NCI-H1105 (cell line): ENCODE data around the gene EGFL6.

Experiments
- DNase-seq: peaks from one replicate; lab custom pipeline; 2025; lab: John Stamatoyannopoulos, UW

EGFL6 gene, protein sequence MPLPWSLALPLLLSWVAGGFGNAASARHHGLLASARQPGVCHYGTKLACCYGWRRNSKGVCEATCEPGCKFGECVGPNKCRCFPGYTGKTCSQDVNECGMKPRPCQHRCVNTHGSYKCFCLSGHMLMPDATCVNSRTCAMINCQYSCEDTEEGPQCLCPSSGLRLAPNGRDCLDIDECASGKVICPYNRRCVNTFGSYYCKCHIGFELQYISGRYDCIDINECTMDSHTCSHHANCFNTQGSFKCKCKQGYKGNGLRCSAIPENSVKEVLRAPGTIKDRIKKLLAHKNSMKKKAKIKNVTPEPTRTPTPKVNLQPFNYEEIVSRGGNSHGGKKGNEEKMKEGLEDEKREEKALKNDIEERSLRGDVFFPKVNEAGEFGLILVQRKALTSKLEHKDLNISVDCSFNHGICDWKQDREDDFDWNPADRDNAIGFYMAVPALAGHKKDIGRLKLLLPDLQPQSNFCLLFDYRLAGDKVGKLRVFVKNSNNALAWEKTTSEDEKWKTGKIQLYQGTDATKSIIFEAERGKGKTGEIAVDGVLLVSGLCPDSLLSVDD

DNA sequence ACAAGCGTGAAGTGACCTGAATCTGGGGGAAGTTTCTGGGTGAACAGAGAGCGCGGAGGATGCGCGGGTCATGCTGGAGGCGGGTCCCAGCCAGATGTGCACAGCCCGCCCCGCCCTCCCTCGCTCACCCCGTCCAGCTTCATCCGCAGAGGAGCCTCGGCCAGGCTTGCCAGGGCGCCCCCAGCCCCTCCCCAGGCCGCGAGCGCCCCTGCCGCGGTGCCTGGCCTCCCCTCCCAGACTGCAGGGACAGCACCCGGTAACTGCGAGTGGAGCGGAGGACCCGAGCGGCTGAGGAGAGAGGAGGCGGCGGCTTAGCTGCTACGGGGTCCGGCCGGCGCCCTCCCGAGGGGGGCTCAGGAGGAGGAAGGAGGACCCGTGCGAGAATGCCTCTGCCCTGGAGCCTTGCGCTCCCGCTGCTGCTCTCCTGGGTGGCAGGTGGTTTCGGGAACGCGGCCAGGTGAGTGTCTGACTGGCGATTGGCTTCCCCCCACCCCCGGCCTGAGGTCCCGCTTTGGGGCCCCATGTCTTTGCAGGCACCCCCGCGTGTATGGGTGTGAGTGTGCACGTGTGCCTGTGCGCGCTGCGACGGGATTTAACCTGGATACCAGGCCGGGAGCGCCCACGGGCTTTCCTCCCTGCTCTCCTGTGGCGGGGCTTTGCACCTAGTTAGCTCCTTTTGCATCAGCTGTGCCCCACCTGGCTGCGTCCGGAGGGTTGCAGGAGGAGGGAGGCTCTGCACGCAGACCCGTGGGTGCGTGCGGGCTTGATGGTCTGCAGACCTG, at the start of gene EGFL6:
EGFL6 (plus strand) TSS at position 123 of the 782 bp plus-strand sequence; CDS start at position 384, 261 bp downstream.
- no peak for DNase-seq

DNA sequence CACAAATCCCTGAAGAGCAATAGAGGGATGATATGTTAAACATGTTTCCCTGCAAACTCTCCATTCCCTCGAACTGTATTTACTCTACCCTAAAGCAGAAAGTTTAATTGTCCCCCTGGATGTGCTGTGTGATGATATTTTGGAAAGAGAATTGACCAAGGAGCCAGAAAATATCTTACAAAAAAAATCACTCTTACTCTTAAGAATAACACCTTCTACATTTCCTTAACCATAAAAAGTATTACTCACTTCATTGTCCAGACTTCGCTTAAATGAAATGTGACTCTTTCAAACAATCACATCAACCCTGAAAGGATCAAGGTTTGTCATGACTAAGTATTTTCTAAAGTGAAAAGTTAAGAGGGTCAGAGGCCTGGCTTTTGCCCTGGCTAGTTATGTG, 49.0 kb upstream of the EGFL6 start:
- DNase-seq, result no peak

DNA sequence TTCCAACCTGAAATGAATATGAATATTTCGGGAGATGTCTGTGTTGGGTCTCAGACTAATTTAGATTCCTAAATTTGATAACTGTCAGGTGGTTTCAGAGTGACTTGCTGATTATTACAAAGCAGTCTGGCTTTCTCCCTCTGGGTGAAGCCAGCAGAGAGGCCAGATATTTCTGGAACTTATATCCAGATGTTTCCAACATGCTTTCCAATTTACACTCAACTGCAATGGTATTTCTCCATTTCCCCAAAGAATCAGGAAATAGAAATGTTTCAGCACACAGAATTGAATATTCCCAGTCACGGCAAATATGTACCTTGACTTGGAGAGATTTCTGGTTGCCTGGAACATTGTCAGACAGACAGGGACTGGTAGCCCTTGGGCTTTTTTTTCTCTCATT, 48.5 kb upstream of the EGFL6 start:
- no peak for DNase-seq

GRCh38 chrX:13522811-13523210, 46.6 kb upstream of the EGFL6 start:
- DNase-seq, result no peak

GRCh38 chrX:13533726-13534125, 35.7 kb upstream of the EGFL6 start:
- DNase-seq, result no peak

GRCh38 chrX:13535376-13536165, 33.8 kb upstream of the EGFL6 start:
- DNase-seq, result peak; percentile 3

- DNase-seq, result no peak
These were observed 32.9 kb upstream of the EGFL6 start for GRCh38 chrX:13536551-13536950.

GRCh38 chrX:13538414-13538813, 31.0 kb upstream of the EGFL6 start:
- DNase-seq, result no peak

DNA sequence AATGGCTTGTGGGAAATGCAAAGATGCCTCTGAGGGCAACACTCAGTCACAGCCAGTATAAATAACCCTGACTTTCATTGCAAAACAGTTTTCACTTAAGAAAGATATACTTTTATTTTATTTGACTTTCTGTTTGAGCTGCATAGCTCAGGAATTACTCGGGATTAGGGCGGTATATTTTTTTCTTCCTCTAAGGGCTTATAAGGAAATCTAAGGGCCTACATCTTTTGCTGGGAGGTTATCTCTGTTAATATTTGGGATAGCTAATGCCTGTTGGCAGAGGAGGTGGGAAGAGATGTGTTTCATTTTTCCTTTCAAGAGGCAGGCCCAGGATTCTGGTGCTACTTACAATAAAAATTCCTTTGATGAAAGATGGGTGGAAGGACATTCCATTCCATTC, 28.8 kb upstream of the EGFL6 start:
- no peak for DNase-seq

- DNase-seq, result peak; percentile 55
These were observed 23.7 kb upstream of the EGFL6 start for GRCh38 chrX:13545726-13546125.

- no peak for DNase-seq
These were observed 21.7 kb upstream of the EGFL6 start for GRCh38 chrX:13547671-13548070.

DNA sequence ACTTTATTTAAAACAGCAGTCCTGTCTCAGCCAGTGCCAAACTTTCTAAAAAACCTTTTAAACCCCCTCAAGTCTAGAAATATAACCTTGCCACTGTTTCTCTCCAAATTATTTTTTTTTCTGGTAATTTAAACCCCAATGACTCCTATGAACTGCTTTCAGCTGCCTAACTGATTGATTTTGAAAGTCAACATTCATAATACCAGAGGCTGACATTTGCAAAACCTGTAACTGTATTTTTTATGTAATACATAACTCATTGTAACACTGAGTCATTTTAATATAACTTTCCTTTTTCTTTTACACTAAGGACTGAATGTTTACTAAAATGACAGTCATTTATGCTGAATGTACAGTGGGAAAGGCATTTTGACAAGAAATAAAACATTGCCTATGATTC, 19.1 kb upstream of the EGFL6 start:
- no peak for DNase-seq

DNA sequence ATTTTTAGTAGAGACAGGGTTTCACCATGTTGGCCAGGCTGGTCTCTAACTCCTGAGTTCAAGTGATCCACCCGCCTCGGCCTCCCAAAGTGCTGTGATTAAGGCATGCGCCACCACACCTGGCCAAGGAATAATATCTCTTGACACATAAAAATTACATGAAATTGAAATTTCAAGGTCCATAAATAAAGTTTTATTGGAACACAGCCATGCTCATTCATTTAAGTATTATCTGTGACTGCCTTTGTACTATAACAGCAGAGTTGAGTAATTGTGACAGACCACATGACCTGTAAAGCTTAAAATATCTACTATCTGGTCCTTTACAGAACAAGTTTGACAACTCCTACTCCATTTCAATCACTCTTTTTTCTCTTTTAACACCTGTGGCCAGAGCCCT, 17.8 kb upstream of the EGFL6 start:
- no peak for DNase-seq

DNA sequence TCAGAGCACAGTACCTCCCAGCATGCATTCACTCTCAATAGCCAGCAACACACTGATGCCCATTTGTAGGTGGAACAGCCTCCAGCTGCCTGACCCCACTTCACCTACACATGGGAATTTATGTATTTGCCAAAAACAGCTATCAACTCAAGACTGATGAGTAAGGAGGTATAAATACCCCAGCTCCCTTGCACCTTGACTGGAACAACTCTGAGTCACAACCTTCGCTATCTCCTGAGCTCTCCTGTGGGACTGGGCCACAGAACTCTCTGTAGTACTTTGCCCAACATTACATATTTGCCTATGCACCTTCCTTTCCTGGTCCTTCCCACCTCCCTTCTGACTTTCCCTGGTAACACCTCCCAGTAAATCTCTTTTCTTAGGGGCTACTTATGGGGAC, 16.5 kb upstream of the EGFL6 start:
- no peak for DNase-seq

DNA sequence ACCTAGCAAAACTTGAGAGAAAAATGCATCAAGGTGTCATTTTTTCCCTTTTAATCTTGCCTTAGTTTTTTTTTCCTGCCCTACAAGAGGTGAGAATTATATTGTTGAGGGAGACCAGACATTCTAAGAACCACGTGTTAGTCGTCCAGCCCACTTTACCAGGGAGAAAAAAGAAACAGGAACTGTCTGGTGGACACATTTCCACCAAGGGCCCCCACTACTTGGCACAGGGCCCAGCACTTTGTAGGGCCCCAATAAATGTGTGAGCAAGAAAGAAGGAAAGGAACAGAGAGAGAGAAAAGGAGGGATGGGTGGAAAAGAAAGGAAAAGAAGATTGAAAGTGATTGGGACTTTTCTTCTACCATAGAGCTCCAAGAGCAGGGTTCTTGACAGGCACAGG, 3.9 kb upstream of the EGFL6 start:
- no peak for DNase-seq

DNA sequence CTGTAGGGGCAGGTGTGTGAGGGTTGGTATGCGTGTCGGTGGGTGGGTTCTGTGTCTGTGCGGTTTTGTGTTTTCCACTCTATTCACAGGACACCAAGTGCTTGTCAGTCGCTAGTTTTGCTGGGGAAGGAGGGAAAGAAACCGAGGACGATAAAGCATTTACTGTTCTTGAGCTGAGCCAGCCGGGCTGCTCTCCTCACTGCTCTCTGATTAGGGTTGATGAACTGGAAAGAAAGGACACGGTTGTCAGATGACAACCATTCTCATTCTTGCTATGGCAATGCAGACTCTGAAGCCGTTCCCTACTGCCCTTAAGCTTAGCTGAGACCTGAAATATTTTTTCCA, 832 bp downstream of the EGFL6 start:
- no peak for DNase-seq

DNA sequence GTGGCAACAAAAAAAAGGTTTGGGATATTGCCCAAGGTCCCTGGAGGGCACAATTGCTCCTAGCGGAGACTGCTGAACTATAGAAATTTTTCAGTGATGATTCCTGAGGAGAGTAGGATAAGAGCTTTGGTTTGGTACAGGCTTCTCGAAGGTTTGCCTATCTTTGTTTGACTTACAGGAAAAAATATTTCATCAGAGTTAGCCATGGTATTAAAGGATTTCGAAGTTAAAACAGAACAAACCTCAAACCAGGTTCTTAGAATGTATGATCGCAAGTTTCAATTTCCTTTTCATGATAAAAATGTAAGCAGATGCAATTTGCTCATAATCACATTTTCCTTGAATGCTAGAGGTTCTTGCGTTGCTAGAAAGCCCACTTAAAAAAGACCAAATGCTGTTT, 1.7 kb downstream of the EGFL6 start:
- no peak for DNase-seq

- no peak for DNase-seq
These were observed 5.2 kb downstream of the EGFL6 start for GRCh38 chrX:13574600-13574999.

DNA sequence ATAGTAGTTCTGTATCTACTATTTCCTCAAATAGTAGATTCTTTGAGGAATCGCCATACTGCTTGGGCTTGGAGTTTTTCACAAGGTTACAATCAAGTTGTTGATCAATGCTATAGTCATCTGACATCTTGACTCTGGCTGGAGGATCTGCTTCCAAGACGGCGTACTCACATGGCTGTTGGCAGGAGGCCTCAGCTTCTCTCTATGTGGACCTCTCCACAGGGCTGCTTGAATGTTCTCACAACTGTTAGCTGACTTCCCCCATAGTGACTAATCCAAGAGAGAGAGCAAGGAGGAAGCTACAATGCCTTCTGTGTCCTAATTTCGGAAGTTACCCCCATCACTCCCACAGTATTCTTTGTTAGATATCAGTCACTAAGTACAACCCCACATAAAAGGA, 10.3 kb downstream of the EGFL6 start:
- DNase-seq, result no peak

- no peak for DNase-seq
These were observed 12.2 kb downstream of the EGFL6 start for GRCh38 chrX:13581554-13581953.

GRCh38 chrX:13587786-13588477, 18.5 kb downstream of the EGFL6 start:
- no peak for DNase-seq

DNA sequence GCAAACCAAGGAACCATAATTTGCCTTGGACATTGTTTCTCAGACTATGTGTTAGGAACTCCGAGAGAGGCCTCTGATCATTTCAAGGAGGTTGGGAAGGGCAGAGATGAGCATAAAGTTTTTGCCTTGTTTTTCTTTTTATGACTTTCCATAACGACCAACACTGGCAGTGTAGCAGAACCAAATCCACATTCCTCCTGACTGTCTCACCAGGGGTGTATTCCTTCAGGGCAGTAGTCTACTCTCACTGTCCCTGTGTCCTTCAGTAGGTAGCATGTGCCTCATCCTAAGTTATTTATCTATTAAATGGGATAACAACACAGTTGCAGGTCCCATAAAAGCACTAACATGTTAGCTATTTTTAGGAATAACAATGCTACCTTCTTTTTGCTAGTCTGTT, 20.8 kb downstream of the EGFL6 start:
- no peak for DNase-seq
